8988T (cell line): ENCODE data around the gene HSPG2.
"Not testable (repeated sequence)": the region's sequence is repeated elsewhere in the genome, so short reads cannot be mapped to it uniquely, and the experiment has no call there.

ENCODE experiments used
- DNase-seq: peaks from one replicate; pipeline ENCODE4 v3.0.0; 2011

HSPG2 gene

DNA sequence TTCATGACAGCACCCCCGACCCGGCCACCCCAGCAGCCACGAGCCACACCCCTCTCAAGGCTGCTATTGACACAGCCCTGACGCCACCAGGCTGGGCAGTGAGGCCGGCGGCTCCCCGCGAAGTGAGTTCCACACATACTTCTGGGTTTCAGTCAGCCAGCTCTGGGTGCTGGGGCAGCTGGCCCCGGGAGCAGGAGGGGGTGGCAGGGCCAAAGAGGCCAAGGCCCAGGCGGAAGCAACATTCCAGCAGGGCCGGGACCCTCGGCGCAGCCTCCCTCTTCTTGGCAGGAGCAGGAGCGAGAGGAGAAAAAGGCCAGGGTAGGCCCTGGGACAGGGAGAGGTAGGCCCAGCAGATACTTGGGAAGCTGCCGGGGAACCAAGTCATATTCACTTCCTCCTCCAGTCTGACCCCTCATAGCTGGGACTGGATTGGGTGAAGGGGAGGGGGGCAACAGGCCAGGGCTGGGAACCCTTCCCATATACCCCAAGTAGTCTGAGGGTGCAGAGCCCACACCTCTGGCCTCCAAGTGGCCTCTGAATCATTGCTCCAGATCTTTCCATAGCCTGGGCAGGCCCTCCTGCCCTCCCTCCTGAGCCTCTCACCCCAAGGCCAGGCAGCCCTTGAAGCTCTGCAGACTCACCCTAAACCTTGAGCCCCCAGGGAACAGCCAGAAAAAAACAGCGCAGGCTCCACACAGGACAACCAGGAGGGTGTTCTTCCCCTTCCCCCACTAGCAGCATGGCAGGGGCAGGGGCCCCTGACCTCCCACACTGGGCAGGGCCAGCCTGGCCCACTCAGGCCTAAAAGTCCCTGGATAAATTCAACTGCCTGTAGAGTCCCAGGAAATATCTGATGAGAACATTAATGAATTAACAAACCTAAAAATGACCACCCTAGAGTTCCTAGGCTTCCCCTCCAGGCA lies 5.7 kb downstream of the HSPG2 start:
- DNase-seq, result peak; percentile 71

DNA sequence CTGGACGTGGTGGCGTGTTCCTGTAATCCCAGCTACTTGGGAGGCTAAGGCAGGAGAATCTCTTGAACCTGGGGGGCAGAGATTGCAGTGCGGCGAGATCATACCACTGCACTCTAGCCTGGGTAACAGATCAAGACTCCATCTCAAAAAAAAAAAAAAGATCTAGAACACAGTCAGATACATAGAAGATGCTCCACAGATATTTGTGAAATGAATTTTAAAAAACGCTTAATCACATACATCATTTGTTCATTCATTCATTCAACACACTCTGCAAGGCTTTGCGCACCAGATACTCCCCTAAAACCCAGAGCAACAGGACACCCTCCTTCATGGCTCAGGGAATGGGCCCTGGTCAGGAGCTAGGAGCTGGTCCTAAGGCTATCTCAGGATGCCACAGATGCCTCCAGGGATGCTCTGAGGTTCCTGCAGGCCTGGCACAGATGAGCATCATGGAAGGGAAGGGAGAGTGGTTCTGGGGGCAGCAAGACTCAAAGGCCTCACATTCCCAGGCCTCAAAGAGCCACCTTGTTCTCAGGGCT lies 6.4 kb downstream of the HSPG2 start:
- DNase-seq, result no peak

DNA sequence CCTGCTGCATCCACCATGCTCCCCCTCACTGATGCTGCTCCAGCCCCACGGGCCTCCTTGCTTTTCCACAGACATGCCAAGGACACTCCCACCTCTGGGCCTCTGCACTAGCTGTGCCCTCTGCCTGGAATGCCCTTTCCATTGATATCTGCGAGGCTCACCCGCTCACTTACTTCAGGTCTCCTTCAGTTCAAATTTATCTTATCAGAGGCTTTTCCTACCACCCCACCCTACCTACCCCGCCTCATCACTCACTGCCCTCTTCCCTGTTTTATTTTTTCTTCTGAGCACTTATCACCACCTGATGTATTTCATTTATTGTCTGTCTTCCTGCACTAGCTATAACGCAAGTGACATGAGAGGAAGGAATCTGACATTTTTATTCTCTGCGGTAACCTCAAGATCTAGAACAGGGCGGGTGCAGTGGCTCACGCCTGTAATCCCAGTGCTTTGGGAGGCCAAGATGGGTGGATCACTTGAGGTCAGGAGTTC lies 7.0 kb downstream of the HSPG2 start:
- no peak for DNase-seq

DNA sequence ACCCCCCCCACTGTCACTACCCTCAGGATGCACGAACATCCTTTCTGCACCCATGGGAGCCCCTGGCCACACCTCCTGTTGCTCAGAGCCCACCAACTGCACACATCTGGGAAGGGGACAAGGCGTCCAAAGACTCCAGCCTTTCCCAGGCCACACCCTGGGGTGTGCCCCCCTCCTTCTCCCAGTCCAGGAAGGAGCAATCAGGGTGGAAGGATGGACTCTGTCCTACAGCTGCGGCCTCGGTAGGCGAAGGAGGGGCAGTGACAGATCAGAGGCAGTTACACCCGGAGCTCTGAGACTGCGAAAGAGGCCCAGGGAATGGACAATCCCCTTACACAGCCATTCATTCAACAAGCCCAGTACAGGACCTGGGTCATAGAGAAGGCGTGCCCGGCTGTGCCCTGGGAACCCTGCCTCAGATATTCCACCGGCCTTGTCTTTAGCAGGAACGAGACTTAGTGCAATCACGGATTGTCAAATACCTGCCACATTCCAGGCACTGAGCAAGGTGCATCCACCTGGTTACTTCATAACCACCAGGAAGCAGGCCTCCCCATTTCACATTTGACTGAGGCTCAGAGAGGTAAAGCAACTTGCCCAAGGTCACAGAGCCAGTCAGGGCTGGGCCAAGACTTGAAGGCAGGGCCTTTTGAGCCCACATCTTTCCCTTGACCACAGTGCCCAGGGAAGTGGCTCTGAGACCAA lies 9.4 kb downstream of the HSPG2 start:
- DNase-seq, result no peak

DNA sequence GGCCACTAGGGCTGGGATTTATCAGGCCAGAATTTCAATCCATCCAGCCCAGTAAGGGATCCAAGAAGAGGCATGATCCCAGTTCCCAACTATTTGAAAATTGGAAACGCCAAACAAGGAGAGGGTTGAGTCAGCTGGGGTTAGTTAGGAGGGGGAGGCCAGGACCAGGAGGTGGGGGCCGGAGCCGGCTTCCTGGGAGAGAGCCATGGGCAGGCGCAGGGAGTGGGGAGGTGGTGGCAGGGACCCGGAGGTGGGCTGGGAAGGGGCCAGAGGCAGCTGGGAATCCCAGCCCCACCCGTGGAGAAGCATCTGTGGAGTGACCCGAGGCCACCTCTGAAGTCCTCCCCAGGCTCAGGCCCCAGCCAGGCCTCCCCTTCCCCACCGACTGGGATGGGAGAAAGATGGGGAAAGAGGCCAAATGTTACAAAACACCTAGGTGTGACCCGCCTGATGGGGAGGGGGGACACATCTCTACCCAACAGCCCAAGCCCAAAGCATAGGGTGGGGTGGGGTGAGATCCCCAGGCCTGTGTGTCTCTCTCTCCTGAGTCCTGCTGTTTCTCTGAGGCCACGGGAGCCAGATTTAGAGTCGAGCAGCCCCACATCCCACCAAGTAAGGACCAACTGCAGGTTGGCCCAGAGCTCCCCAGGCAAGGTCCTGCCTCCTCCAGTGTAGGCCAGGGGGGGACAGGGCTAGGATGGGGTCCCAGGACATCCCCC lies 10.1 kb downstream of the HSPG2 start:
- DNase-seq, result no peak

DNA sequence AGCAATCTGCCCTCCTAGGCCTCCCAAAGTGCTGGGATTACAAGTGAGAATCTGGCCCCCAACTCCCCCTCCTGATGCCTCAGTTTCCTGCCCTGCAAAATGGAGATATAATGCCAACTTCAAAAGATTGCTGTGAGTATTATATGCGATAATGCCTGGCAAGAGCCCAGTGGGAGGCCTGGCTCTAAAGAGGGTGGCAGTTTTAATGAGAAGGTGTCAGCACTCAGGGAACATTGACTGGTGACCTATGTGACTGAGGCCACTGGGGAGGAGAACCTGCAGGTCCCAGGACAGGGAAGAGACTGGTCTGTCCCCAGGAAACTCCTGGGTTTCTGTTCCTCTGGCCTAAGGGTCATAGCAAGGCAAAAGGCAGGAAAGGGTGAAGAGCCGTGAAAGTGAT lies 11.0 kb downstream of the HSPG2 start:
- no peak for DNase-seq

DNA sequence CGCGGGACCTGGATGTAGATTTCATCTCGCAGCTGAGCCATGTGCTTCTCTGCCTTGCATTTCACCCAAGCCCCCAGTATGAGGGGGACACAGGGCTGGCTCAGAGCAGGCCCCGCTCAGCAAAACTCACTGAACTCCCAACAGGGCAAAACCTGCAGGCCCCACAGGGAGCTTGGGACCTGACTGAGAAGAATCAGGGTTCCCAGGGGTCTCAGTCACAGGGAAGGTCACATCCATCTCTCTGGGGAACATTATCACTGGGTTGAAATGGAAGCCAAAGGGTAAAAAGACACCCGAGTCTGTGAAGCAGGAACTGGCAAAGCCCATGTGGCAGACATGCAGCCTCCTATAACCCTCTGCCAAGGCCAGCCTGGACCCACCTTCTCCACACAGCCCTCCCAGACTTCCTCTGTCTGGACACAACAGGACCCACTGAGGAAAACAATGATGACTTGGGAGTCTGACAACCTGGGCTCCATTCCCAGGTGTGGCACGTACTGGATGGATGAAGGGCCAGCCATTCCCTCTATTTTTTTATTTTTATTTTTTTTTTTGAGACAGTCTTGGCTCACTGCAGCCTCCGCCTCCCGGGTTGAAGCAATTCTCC lies 11.7 kb downstream of the HSPG2 start:
- no peak for DNase-seq

DNA sequence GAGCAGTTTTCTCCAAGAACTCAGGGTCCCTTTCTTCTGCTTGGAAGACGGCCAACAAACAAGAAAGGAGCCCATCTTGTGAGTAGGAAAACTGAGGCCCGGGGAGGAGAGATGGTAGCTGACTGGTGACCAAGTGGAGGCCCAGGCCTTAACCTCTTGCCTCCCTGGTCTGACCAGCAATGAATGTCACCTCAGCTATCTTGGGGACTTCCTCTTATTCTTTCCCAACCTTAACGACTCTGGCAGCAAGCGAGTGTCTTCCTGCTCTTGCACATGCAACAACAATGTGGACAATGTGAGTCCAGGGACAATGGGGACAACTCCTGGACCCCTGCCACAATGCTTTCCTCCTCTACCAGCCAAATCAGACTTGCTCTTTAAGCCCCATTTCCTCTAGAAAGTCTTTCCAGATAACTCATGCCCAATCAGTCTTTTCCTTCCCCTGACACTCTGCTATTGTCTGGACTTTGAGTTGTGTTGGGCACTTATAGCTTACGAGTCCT lies 12.6 kb downstream of the HSPG2 start:
- DNase-seq, result peak; percentile 52

DNA sequence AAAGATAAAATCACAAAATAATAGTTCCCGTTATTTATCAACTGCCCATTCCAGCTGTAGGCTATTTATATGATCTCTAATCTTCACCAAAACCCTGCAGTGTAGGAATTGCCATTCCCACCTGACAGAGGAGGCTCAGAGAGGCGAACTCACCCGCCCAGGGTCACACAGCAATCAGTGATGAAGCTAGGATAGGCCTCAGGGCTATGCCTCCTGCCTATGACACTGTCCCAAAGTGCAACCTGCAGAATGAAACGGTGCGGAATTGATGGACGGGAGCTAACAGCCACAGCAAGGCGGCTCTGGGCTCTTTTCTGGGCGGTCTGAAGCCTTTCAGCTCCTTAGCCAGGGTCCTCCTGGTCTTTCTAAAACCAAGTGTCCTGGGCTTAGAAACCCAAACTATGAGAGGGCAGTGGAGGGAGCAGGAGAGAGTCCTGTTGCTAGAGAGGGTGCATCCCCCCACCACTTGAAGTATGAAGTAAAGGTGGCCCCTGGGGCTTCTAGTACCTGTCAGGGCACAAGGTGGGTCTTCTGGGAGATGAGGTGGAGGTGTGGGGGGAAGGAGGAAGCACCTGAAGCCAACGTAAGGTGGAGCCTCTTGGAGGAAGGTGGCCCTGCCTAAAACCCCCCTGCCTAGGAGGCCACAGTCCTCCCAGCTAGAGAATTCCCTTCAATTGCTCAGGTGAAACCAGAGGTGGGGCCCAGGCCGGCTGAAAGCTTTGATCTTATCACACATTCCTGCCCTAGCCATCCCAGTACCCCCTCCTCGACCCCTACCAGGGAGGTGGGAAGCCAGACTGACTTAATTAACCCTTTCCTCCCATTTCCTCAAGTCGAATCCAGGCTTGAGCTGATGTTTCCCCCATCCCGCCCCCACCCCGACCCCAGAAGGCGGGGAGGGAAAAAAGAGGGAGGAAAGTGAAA lies 14.8 kb downstream of the HSPG2 start:
- DNase-seq, result no peak

DNA sequence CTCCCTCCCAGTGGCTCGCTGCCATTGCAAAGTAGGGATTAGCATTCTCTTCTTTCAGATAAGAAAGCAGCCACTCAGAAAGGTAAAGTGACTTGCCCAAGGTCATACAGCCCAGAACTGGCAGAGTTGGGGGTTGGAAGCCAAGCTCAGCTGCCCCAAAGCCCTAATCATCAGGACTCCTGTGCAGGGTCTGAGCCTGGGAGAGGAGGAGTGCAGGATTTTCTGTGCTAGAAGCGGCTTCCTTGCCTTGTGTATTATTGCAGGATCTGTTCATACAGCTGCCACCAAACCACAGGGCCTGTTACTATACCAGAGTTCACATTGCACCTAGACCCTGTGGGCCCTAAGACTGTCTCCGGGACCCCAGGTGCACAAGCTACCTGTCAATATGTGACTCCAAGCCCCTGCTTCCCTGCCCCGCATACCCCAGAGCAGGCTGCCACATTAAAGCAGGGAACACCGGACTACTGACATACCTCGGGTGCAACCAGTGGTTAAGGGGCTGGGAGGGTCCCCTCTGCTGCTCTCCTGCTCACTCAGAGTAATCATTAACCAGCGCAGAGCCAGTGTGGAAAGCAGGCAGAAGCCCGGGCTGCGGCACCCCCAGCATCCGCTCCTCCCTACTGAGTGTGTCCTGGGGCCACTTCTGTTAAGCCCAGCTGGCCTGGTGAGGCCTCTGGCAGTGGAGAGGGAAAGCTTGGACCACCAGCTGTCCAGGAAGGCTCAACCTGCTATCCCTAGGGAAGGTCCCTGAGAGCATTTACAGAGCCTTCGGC lies 15.8 kb downstream of the HSPG2 start:
- DNase-seq, result no peak

DNA sequence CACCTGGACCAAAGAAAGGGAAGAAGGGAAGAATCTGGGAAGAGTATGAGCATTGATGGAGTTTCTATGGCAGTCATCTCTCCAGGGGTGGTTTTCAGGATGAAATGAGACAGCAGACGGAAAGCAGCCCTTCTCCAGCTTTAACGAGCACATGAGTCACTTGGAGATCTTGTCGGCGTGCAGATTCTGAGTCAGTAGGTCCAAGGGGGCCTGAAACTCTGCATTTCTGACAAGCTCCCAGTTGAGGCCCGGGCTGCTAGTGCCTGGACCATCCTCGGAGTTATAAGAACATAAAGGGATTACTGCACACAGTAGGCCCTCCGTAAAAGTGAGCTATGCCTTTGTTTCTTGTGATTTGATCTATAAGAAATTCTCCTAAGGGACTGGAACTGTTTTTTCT lies 17.6 kb downstream of the HSPG2 start:
- no peak for DNase-seq

DNA sequence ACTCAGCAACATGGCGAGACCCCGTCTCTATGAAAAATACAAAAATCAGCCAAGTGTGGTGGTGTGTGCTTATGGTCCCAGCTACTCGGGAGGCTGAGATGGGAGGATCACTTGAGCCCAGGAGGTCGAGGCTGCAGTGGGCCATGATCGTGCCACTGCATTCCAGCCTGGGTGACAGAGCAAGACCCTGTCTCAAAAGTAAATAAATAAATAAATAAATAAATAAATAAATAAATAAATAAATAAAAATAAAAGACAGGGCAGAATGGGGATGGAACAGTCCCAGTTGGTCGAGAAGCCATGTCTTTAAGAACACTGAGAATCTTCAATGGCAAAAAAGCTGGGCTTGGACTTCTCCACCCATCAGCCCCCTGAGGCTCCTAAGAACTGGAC lies 19.9 kb downstream of the HSPG2 start:
- not testable (repeated sequence) for DNase-seq

DNA sequence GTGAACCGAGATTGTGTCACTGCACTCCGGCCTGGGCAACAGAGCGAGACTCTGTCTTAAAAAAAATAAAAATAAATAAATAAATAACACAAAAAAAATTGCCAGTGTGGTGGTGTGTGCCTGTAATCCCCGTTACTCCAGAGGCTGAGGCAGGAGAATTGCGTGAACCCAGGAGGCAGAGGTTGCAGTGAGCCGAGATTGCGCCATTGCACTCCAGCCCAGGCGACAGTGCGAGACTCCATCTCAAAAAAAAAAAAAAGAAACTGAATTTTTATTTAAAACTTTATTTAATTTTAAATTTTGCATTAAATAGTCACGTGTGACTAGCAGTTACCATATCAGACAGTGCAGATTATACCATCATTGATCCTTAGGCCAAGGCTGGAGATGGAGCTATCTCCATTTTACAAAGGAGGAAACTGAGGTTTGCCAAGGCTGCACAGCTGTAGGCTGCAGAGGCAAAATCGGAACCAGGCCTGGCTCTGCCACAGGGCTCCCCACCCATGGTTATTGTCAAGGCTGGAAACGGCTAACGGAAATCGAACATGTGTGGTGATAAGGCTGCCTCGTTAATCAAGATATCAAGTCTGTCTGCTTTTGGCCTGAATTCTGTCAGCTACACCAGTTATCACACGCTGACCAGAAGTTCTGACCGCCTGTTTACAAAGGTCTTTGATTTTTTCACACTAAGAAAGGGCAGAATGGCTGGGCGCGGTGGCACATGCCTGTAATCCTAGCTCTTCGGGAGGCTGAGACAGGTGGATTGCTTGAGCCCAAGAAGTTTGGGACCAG lies 20.5 kb downstream of the HSPG2 start:
- no peak for DNase-seq

DNA sequence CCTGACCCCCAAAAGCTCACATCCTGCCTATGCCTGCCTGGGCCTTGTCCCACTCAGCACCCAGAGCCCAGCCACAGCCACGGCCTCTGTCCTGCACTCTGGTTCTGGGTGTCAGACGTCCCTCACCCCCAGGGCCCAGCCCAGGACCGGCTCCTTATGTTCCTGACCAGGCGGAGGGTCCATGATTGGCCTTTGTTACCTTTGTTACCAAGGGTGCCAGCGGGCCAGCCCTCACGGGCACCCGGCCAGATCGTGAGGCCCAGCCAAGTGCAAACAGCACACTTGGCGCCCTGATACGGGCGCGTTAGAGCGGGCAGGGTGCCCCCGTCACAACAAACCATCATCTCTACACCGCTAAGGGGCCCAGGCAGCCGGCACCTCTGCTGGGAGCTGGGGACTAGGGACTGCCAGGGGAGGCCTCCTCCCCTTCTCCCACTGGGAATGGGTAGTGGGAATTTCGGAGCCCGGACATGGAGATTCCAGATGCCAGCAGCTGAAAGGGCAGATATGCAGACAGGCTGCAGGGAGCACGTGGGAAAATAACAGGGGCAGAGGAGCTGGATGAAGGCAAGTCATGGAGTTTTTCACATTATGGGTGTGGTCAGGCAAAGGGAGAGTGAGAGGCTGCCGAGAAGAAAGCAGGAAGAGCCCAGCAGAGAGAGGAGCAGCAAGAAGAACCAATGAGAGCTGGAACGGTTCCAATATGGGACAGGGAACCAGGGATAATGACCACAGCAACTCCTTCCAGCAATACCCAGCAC lies 22.1 kb downstream of the HSPG2 start:
- DNase-seq, result no peak

DNA sequence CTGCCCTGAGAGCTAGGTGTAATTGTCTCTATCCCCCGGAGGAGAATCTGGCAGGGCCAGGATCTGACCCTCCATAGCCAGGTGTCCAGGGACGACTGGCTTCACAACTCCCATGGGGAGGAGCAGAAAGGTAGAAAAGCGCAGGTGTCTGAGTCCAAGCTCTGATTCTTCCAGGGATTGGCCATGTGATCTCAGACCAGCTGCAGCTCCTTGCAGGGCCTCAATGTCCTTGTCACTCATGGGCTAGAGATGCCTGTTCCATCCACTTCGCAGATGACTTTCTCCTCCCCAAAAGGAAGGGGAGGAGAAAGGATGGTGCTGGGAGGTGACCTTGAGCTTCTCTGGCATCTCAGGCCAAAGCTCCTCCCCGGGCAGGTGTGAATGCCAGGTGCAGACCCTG lies 22.7 kb downstream of the HSPG2 start:
- DNase-seq, result no peak

DNA sequence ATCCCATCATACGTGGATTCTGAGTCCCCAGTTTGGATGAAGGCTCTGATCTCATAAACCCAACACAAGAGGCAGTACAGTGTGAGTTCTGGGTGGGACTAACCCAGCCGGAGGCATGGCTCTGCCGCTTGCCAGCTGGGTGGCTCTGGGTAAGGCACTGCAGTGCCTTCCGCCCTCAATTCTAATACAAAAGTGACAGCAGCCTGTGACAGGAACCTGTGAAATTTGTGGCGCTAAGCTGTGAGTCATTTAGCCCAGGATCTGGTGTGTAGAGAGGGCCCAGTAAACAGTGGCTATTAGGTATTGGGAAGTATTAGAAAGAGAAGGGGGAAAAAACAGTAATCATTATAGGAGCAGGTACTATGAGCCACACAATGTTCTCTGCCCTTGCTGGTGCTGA lies 23.3 kb downstream of the HSPG2 start:
- no peak for DNase-seq

DNA sequence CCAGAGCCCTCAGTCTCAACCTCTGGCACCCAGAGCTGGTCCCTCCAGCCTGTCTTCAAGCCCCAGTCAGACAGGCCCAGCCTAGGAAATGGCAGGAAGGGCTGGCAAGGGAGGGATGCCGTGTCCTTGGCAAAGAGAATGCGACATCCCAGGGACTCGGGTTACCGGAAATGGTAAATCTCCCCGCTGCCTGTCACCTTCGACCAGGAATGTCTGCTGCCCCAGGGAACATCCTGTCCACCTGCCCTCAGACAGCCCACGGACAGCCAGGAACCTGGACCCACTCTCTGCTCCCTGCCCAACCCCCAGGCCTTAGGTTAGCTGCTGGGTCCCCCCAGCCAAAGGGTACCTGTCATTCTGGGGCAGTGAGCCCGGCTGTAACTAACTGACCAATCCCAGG lies 23.9 kb downstream of the HSPG2 start:
- no peak for DNase-seq

DNA sequence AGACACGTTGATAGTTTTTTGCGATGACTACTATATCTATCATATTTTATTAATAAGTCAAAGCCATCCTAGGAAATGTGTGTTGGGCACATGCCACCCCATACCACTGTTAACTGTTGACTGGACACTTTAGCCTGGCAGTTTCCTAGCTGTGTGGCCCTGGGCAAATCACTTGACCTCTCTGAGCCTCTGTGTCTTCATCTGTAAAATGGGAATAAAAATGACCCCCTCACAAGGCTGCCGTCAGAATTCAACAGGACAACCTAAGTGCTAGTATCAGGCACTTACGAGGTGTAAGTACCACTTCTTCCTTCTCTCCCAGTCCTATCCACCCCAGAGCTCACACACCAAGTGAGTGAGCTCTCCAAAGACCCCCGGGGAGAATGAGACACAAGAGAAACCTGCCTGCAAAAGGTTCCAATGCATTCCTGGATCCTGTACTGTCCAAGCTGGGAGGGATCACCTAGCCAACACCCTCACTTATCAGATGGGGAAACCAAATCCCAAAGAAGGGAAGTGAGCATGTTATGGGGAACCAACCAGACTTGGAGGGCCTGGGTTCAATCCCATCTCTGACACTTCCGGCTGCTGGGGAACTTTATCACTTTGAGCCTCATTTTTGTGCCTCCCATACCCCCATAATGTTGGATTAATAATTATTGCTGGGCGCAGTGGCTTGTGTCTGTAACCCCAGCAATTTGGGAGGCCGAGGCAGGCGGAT lies 24.9 kb downstream of the HSPG2 start:
- no peak for DNase-seq
